Endothelial cell (in vitro differentiated cells): ENCODE results near the gene COX19. TPM values are rescaled to one million over a fixed set of nuclear protein-coding genes. Genes with fewer than 3 reads are reported as not detected.

Experiments used
- DNase-seq: peaks from one replicate; pipeline ENCODE4 v3.0.0; 2021; ENCODE audit warnings: low spot score
- H3K27ac Mint-ChIP-seq: one replicate; pipeline ENCODE4 v1.8.0; 2021; ENCODE audit warnings: mixed read lengths, inconsistent platforms; ENCODE audit not compliant: unreplicated experiment
- H3K27me3 Mint-ChIP-seq: one replicate; pipeline ENCODE4 v1.8.0; 2021; ENCODE audit warnings: mild to moderate bottlenecking, moderate library complexity, mixed read lengths, inconsistent platforms; ENCODE audit not compliant: unreplicated experiment
- H3K36me3 Mint-ChIP-seq: one replicate; pipeline ENCODE4 v1.8.0; 2021; ENCODE audit warnings: mild to moderate bottlenecking, low read depth, mixed read lengths, inconsistent platforms; ENCODE audit not compliant: unreplicated experiment
- H3K4me1 Mint-ChIP-seq: one replicate; pipeline ENCODE4 v1.8.0; 2021; ENCODE audit warnings: mild to moderate bottlenecking, mixed read lengths, inconsistent platforms; ENCODE audit not compliant: unreplicated experiment
- H3K4me3 Mint-ChIP-seq: one replicate; pipeline ENCODE4 v1.8.0; 2021; ENCODE audit warnings: mild to moderate bottlenecking, mixed read lengths, inconsistent platforms; ENCODE audit not compliant: unreplicated experiment
- H3K9me3 Mint-ChIP-seq: one replicate; pipeline ENCODE4 v1.8.0; 2021; ENCODE audit warnings: mixed read lengths, inconsistent platforms; ENCODE audit not compliant: unreplicated experiment
- total RNA-seq: library from RNA; stranded (reverse); fragmentation: NEBNext Ultra II Directional; extraction: Animal tissue kit (Norgen Biotek cat#: 25700); gene quantifications from one replicate; pipeline ENCODE4 v1.2.1, GENCODE V29; 2021; ENCODE audit not compliant: unreplicated experiment
- TF ChIP-seq, protein P1 (sequence below): fragments of 200-600 bp; sonication (generic); IDR thresholded peaks from one replicate; pipeline ENCODE4 v1.5.0; 2021; ENCODE audit warnings: antibody characterized with exemption; ENCODE audit not compliant: unreplicated experiment

Gene COX19
- total RNA-seq, 1 donor from 2014 or later = 10.2 TPM

DNA sequence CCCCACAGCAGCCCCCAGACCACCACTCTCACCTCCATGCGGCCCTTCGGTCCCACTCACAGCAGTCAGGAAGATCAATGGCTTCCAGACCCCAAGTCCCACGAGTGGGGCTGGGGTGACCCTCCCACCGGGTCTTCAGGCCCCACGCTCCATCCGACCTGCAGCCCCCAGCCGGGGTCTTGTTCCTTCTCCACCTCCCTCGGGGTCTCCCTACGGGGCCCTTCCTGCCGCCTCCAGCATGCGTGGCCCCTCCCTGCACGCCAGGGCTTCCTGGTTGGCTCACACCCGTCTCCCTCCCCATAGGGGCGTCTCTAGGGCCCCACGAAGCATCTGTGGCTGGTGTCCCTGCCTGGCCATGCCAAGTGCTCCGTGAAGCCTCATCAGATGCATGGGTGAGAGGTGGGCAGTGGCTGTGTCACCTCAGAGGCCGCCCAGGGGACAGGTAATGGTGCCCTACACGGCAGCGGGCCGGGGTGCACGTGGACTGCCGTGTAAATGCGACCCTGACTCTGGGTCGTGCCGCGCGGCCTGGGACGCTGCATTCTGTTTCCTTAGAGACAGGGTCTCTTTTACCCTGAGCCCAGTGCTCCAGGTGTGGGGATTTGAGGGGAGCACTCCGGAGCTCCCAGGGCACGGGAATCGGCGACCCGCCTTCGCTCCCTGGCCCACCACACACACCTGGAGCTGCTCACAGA, 40.7 kb downstream of the COX19 start:
- no peaks in the 10 kb centered on the region for H3K4me1 Mint-ChIP-seq
- no peak for DNase-seq
- no peaks in the 10 kb centered on the region for H3K36me3 Mint-ChIP-seq
- H3K27ac Mint-ChIP-seq = no peak overlapping the region
- peaks cover 2% of the 10 kb centered on the region for H3K27me3 Mint-ChIP-seq
- H3K9me3 Mint-ChIP-seq = no peaks in the 10 kb centered on the region
- TF ChIP-seq, protein P1, sequence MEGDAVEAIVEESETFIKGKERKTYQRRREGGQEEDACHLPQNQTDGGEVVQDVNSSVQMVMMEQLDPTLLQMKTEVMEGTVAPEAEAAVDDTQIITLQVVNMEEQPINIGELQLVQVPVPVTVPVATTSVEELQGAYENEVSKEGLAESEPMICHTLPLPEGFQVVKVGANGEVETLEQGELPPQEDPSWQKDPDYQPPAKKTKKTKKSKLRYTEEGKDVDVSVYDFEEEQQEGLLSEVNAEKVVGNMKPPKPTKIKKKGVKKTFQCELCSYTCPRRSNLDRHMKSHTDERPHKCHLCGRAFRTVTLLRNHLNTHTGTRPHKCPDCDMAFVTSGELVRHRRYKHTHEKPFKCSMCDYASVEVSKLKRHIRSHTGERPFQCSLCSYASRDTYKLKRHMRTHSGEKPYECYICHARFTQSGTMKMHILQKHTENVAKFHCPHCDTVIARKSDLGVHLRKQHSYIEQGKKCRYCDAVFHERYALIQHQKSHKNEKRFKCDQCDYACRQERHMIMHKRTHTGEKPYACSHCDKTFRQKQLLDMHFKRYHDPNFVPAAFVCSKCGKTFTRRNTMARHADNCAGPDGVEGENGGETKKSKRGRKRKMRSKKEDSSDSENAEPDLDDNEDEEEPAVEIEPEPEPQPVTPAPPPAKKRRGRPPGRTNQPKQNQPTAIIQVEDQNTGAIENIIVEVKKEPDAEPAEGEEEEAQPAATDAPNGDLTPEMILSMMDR = no peak
- no peak overlapping the region for H3K4me3 Mint-ChIP-seq

GRCh38 chr7:932651-932975, 42.7 kb downstream of the COX19 start:
- no peak for DNase-seq
- no peaks in the 10 kb centered on the region for H3K9me3 Mint-ChIP-seq
- peaks cover 3% of the 10 kb centered on the region for H3K27me3 Mint-ChIP-seq
- H3K36me3 Mint-ChIP-seq = no peaks in the 10 kb centered on the region
- H3K27ac Mint-ChIP-seq = no peak overlapping the region
- H3K4me1 Mint-ChIP-seq = no peaks in the 10 kb centered on the region
- no peak overlapping the region for H3K4me3 Mint-ChIP-seq
- TF ChIP-seq, protein P1 = no peak

DNA sequence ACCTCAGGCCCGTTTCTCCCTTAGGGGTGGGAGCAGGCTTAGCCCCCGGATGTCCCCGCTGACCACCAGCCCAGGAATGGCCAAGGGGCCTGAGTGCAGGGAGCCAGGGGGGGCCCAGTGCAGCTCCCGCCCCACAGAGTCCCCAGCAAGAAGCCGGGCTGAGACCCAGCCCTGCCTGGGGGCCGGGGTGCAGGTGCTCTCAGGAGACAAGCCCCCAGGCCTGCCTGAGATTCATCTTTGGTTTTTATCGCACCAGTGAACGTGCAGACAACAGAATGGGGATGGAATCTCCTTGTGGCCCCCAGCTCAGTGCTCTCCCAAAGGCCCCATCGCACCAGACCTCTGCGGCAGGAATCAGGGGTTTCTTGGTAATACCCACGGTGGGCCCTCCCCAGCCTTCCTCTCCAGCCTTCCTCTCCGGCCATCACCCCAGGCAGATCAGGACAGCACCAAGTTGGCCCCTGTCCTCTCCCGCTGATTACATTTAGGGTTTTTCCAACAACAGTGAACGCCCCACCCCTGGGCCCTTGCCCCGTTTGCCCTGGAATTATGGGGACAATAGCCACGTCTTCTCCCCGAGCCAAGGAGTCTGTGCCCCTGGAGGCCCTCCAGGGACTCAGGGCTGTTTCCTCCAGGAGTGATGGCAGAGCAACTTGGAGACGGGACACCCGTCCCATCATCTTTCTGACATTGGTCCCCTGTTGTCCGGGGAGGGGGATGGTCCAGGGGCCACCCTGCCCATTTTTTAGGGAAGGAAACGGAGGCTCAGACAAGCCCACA, 43.3 kb downstream of the COX19 start:
- no peak overlapping the region for H3K27ac Mint-ChIP-seq
- DNase-seq = no peak
- TF ChIP-seq, protein P1 = no peak
- no peaks in the 10 kb centered on the region for H3K36me3 Mint-ChIP-seq
- H3K27me3 Mint-ChIP-seq = peaks cover 3% of the 10 kb centered on the region
- no peaks in the 10 kb centered on the region for H3K4me1 Mint-ChIP-seq
- H3K4me3 Mint-ChIP-seq = no peak overlapping the region
- no peaks in the 10 kb centered on the region for H3K9me3 Mint-ChIP-seq

DNA sequence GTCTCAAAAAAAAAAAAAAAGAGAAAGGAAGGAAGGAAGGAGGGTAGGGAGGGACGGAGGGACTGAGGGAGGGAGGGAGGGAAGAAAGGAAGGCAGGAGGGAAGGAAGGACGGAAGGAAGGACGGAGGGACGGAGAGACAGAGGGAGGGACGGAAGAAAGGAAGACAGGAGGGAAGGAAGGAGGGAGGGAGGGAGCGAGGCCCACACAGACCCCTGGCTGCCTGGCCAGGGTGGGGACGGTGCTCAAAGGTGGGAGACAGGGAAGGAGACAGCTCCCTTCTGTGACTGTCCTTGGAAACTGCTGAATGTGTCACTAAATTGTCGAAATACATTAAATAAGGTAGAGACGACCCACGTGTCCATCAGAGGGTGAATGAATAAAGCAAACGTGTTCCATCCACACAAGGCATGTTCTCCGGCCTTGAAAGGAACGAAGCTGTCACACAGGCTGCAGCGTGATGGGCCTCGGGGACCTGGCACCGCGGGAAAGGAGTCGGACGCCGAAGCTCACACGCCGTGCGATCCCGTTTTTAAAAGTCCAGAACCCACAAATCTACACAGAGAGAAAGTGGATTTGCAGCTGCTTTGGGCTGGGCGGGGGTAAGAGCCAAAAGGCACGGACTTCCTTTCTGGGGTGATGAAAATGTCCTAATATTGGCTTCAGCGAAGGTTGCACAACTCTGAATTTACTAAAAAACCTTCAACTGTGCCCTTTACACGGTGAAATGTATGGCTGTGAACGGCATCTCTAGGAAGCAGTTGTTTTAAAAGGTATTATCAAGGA, 44.2 kb downstream of the COX19 start:
- Mint-ChIP-seq H3K4me1 (no peaks in the 10 kb centered on the region), H3K36me3 (no peaks in the 10 kb centered on the region), H3K27me3 (peaks cover 3% of the 10 kb centered on the region), H3K27ac (no peak overlapping the region), H3K4me3 (no peak overlapping the region), H3K9me3 (no peaks in the 10 kb centered on the region)
- TF ChIP-seq, protein P1 = no peak
- no peak for DNase-seq
